Endothelial cell of hepatic sinusoid (primary cell): ENCODE data around the gene CHI3L1.
"Not testable (repeated sequence)": the region's sequence is repeated elsewhere in the genome, so short reads cannot be mapped to it uniquely, and the experiment has no call there.

Experiments
- in situ Hi-C: cut with HindIII; loops from 2 replicates; pipeline ENCODE4 v1.10.0; 2017; ENCODE audit warnings: low sequenced_read_pairs

CHI3L1 gene

GRCh38 chr1:203186446-203187303 lies at the start of gene CHI3L1:
TSS of gene CHI3L1 (minus strand) at chr1:203186704. CDS start at chr1:203186623, 81 bp downstream.
- in situ Hi-C loops = no loop called here

GRCh38 chr1:203234901-203235300 lies 48.4 kb upstream of the CHI3L1 start:
- in situ Hi-C loops = not testable (repeated sequence)

GRCh38 chr1:203229471-203230135 lies 43.1 kb upstream of the CHI3L1 start, which contains the start of gene CHIT1:
TSS of gene CHIT1 (minus strand) at chr1:203229673. CDS start at chr1:203229636, 37 bp downstream.
- in situ Hi-C loops = no loop called here

- in situ Hi-C loops = no loop called here
Observed at GRCh38 chr1:203228670-203229069, 42.2 kb upstream of the CHI3L1 start.

GRCh38 chr1:203227371-203228083 lies 41.0 kb upstream of the CHI3L1 start:
- in situ Hi-C loops = no loop called here

GRCh38 chr1:203225071-203225470 lies 38.6 kb upstream of the CHI3L1 start:
- in situ Hi-C loops = no loop called here

GRCh38 chr1:203223012-203223775 lies 36.7 kb upstream of the CHI3L1 start:
- in situ Hi-C loops = no loop called here

GRCh38 chr1:203219934-203220333 lies 33.4 kb upstream of the CHI3L1 start:
- in situ Hi-C loops = no loop called here

- in situ Hi-C loops = no loop called here
Observed at GRCh38 chr1:203219171-203219570, 32.7 kb upstream of the CHI3L1 start.

GRCh38 chr1:203217668-203218067 lies 31.2 kb upstream of the CHI3L1 start:
- in situ Hi-C loops = no loop called here

- in situ Hi-C loops = no loop called here
Observed at GRCh38 chr1:203217139-203217655, 30.7 kb upstream of the CHI3L1 start.

- in situ Hi-C loops = no loop called here
Observed at GRCh38 chr1:203216274-203217138, 30.0 kb upstream of the CHI3L1 start.

- in situ Hi-C loops = no loop called here
Observed at GRCh38 chr1:203215573-203215972, 29.1 kb upstream of the CHI3L1 start.

GRCh38 chr1:203214871-203215270 lies 28.4 kb upstream of the CHI3L1 start:
- in situ Hi-C loops = loop anchor here (5.0 kb wide), 1 partner anchor 178 kb away; no protein-coding TSS in a partner anchor

- in situ Hi-C loops = loop anchor here (5.0 kb wide), 1 partner anchor 176 kb away; no protein-coding TSS in a partner anchor
Observed at GRCh38 chr1:203213126-203213525, 26.6 kb upstream of the CHI3L1 start.

- in situ Hi-C loops = loop anchor here (5.0 kb wide), 1 partner anchor 175 kb away; no protein-coding TSS in a partner anchor
Observed at GRCh38 chr1:203211812-203212211, 25.3 kb upstream of the CHI3L1 start.

- in situ Hi-C loops = loop anchor here (5.0 kb wide), 1 partner anchor 174 kb away; no protein-coding TSS in a partner anchor
Observed at GRCh38 chr1:203210988-203211387, 24.5 kb upstream of the CHI3L1 start.

GRCh38 chr1:203210350-203210749 lies 23.8 kb upstream of the CHI3L1 start:
- in situ Hi-C loops = loop anchor here (5.0 kb wide), 1 partner anchor 173 kb away; no protein-coding TSS in a partner anchor

GRCh38 chr1:203208181-203208580 lies 21.7 kb upstream of the CHI3L1 start:
- in situ Hi-C loops = no loop called here
